SKM-1 treated with dmso at 0.1 percent for 144 hours (cell line): ENCODE measurements around the gene THRSP.
A peak's percentile ranks its signal among the peaks of the same experiment; 100 is the strongest.
"Not testable (repeated sequence)": the region's sequence is repeated elsewhere in the genome, so short reads cannot be mapped to it uniquely, and the experiment has no call there.

Experiments
- DNase-seq: peaks from one replicate; lab custom pipeline; 2025; ENCODE audit not compliant: unreplicated experiment; lab: John Stamatoyannopoulos, UW

THRSP gene

DNA sequence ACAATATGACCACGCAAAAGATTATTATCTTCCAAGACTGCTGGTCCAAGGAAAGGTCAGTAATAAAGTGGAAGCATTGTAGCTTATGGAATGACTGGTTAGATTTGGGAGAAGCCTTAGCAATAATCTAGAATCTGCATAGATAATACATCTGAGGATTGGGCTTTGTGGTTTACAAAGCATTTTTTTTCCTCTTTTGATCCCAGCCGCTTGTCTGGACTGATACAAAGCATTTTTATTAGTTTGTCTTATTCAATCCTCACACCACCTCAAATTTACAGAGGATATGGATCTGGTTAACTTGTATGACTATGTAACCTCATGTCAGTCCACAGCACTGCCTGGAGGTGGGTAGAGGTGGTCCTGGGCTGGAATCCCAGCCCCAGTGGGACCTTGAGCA is 990 bp upstream of the THRSP start:
- DNase-seq, result no peak

GRCh38 chr11:78065203-78065602 is 1.5 kb downstream of the THRSP start:
- DNase-seq, result no peak

DNA sequence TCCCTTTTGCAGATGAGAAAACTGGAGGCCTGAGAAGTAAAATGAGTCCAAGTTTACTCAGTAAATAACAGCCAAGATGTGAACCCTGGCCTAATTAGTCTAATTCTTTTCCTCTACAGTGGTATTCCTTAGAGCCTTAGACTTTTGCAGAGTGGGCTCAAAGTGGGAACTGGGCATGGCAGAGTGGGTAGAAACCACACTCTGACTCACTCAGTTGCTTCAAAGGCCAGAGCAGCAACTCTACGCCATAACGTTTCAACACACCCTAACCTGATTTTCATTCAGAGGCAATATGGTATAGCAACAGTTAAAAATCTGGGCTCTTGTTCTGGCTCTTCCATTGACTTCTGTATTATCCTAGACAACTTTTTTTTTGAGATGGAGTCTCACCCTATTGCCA is 2.8 kb downstream of the THRSP start:
- DNase-seq, result no peak

DNA sequence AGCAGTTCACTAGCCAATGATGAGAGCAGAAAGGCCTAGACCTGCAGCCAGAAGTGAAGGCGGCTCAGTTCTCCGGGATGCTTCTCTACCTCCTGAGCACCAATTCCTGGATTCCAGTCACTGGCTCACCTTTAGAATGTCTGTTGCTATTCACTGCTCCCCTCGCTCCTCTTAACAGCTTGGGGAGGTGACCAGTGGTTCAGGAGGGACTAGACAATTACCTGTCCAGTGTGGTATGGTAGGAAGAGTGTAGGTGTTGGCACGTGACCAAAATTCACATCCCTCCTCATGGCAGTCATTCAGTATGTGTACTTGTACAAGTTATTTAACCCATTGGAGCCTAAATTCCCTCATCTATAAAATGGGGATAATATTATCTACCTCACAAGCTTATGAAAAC is 4.0 kb downstream of the THRSP start:
- no peak for DNase-seq

DNA sequence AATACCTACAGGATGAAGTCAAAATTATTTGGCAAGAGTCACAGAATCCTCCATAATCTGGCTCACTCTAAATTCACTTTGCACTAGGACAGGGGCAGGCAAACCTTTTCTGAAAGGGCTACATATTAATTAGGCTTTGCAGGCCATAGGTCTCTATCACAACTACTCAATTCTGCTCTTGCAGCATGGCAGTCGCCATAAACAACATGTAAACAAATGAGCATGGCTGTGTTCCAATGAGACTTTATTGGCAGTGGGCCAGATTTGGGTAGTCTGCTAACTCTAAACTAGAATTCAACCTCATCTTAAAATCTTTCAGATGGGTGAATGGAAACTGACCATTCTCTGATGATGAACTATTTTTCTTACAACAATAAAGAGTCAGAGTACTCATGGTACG is 5.8 kb downstream of the THRSP start:
- DNase-seq, result no peak

GRCh38 chr11:78070621-78071020 is 7.0 kb downstream of the THRSP start:
- DNase-seq, result no peak

DNA sequence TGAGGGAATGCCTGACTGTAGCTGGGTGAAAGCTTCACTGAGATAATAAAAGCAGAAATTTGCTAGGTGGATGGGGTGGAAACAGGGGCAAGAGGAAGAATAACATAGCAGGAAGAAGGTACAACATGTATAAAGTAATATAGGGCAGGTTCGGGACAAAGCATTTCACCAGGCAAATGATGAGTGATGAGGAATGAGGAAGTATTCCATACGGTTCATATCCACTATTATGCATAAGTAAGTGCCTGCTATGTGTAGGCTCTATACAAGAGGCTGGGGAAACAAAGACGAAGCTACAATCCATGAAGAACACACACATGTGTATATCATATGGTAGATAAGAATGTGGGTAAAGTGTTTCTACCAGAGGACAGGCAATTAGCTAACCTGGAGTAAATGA is 8.1 kb downstream of the THRSP start:
- no peak for DNase-seq

DNA sequence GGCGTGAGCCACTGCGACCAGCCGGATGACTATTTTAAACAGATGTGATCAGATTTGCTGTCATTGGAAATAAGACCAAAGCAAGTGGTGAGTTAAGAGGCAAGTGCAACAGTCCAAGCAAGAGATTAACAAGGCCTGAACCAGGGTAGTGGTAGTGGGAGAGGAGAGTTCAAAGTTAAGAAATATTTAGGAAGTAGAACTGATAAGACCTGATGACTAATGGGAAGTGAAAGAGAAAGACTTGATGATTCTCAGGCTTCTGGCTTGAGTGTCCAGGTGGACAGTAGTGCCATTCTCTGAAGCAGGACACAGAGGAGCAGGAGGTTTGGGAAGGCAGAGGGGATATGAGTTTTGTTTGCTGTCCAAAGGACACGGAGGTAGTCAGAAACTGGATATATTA is 8.8 kb downstream of the THRSP start:
- no peak for DNase-seq

- no peak for DNase-seq
Observed at GRCh38 chr11:78074756-78075155, 11.1 kb downstream of the THRSP start.

GRCh38 chr11:78076733-78077403 is 13.2 kb downstream of the THRSP start:
- DNase-seq, result no peak

GRCh38 chr11:78077592-78077991 is 13.9 kb downstream of the THRSP start:
- not testable (repeated sequence) for DNase-seq

- no peak for DNase-seq
Observed at GRCh38 chr11:78078218-78079167, 14.8 kb downstream of the THRSP start.

DNA sequence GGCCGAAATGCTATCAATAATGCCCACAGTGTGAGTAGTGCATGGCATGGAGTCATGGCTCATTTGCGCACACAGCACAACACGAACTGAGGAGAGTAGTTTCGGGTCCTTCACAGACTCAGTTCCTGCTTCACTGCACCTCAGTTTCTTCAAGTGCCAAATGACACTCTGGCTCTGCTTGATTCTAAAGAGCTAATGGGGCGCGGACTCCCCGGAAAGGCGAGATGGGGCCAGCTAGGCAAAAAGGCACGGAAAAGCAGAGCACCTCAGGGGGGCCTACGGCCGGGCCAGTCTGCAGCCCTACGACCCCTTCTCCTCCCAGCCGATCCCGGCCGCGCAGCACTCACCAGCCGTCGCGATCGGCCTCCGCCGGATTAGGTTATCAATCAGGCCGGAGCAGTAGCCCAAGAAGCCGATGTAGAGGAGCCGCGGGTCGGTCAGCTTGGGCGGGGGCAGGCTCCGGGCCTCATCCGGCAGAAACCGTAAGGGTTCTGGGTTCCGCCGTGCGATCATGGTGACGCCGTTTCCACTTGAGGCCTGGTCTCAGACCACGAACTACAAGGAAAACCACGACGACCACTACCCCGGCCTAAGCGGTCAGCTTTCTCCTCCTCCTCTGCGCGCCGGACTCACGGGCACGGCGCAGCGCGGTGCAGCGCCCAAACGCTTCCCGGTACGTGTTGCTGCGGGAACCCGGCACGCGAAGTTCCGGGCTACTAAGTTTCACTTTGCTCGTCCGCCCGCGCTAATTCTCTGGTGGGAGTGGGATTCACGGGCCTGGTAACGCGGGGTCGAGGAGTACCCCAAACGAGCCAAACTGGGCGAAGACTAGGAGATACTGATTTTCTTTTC is 15.8 kb downstream of the THRSP start, which contains the start of gene NDUFC2:
NDUFC2 (minus strand) TSS at position 631 of the 852 bp plus-strand sequence; CDS start at position 513, 118 bp downstream.
- peak; percentile 60 for DNase-seq

GRCh38 chr11:78080084-78080817 is 16.6 kb downstream of the THRSP start:
- no peak for DNase-seq

GRCh38 chr11:78080818-78081495 is 17.3 kb downstream of the THRSP start:
- no peak for DNase-seq

- no peak for DNase-seq
Observed at GRCh38 chr11:78081583-78081982, 17.9 kb downstream of the THRSP start.

DNA sequence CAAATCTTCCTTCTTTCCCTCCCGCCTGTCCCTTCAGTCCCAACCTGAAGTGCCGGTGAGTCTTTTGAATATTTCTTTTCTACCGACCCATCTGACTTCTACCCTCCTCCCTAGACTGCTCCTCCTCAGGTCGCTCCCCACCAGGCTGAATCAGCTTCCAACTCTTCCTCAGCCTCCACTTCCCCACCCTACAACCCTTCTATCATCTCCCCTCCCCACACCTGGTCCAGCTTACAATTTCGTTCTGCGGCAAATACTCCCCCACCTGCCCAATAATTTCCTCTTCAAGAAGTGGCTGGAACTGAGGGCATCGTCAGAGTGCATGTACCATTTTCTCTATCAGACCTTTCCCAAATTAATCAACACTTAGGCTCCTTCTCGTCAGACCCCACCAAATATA is 18.5 kb downstream of the THRSP start:
- no peak for DNase-seq

- DNase-seq, result no peak
Observed at GRCh38 chr11:78083021-78083420, 19.4 kb downstream of the THRSP start.

DNA sequence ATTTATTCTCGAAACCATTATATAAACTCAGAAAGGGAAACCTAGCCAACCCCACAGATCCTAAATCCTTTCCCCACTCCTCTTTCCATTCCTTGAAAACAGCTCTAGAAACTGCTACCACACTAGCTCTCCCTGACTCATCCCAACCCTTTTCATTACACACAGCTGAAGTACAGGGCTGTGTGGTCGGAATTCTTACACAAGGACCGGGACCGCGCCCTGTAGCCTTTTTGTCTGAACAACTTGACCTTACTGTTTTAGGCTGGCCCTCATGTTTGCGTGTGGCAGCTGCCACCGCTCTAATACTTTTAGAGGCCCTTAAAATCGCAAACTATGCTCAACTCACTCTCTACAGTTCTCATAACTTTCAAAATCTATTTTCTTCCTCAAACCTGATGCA is 20.8 kb downstream of the THRSP start:
- not testable (repeated sequence) for DNase-seq

GRCh38 chr11:78085972-78086371 is 22.3 kb downstream of the THRSP start:
- no peak for DNase-seq
